Suprapubic skin (tissue), 4 donors: ENCODE results near the gene MS4A3.

Experiments used
- CTCF ChIP-seq, 2 donors: fragments of 200-600 bp in 1 of 2; fragments of 450-650 bp in 1 of 2; sonication (generic) in 1 of 2; IDR thresholded peaks; one replicate each; pipeline ENCODE4 v1.5.1; 2016 to 2019; ENCODE audit warnings: antibody characterized with exemption in 2 of 2, mild to moderate bottlenecking in 1 of 2, moderate library complexity in 1 of 2
- EP300 ChIP-seq: sonication (generic); formaldehyde crosslinking; IDR thresholded peaks from one replicate; pipeline ENCODE4 v1.6.1; 2017; ENCODE audit warnings: antibody characterized with exemption
- POLR2A ChIP-seq, 2 donors: fragments of 450-650 bp; IDR thresholded peaks; one replicate each; pipeline ENCODE4 v1.6.1; 2017; ENCODE audit warnings: antibody characterized with exemption in 2 of 2, mild to moderate bottlenecking in 2 of 2, moderate library complexity in 2 of 2
- POLR2AphosphoS5 ChIP-seq, 3 donors: sonication (generic); formaldehyde crosslinking; IDR thresholded peaks; one replicate each; pipeline ENCODE4 v1.6.1; 2017; ENCODE audit warnings: antibody characterized with exemption in 3 of 3

DNA sequence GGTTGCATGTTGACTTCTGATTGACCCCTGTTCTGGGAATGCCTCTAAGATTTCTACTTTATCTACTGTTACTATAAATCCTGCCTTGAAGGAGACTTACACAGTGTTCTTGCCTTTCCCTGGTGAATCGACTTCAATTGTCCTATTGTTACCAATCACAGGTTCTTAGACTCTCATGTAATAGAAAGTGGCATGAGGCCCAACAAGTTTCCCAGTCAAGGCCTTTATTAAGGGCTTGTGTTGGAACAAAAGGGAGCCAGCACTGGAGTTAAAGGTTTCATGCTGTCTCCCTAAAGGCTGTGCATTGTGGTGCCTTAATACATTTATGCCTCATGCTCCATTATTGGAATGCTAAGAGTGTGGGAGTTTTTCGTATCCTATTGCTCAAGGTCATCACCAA is 55.3 kb downstream of the MS4A3 start:
- no peak for TF ChIP-seq EP300
- TF ChIP-seq CTCF (IDR thresholded peaks at IDR 0.05): no peak
- no peak for TF ChIP-seq POLR2AphosphoS5 (IDR thresholded peaks at IDR 0.05)
- no peak for TF ChIP-seq POLR2A (IDR thresholded peaks at IDR 0.05)
